Fibroblast of villous mesenchyme (primary cell): ENCODE measurements around the gene SHC1. TPM values are rescaled to one million over a fixed set of nuclear protein-coding genes. Genes with fewer than 3 reads are reported as not detected.
A peak's percentile ranks its signal among the peaks of the same experiment; 100 is the strongest.

Source experiments
- DNase-seq: peaks from one replicate; pipeline ENCODE4 v3.0.0-alpha.2; 2010; ENCODE audit warnings: low read depth
- H3K4me3 ChIP-seq: 2 replicates; pipeline ENCODE4 v1.5.1; 2011; ENCODE audit warnings: low read depth, mild to moderate bottlenecking, low read length
- CTCF ChIP-seq: IDR thresholded peaks from 2 replicates; pipeline ENCODE4 v1.5.1; 2012; ENCODE audit warnings: low read depth, mild to moderate bottlenecking, low read length; ENCODE audit not compliant: insufficient read depth
- total RNA-seq: library from RNA; depleted of rRNA; stranded (reverse); fragments of >200 nt; gene quantifications from 2 replicates; pipeline ENCODE4 v1.2.3, GENCODE V29; 2012

SHC1 gene
- total RNA-seq, 1 donor: 330 TPM

GRCh38 chr1:154944401-154945159, 26.0 kb downstream of the SHC1 start:
- TF ChIP-seq CTCF: no peak
- H3K4me3 ChIP-seq: no peak overlapping the region
- no peak for DNase-seq

GRCh38 chr1:154943649-154944400, 26.7 kb downstream of the SHC1 start:
- peak; percentile 45 for DNase-seq
- peak; percentile 77 for TF ChIP-seq CTCF

GRCh38 chr1:154941333-154942013, 29.1 kb downstream of the SHC1 start:
- no peak overlapping the region for H3K4me3 ChIP-seq
- peak; percentile 5 for DNase-seq
- TF ChIP-seq CTCF: no peak

More at GRCh38 chr1:154943649-154944400, 26.7 kb downstream of the SHC1 start:
- no peak overlapping the region for H3K4me3 ChIP-seq

GRCh38 chr1:154940651-154941194, 29.8 kb downstream of the SHC1 start:
- TF ChIP-seq CTCF: no peak
- no peak overlapping the region for H3K4me3 ChIP-seq
- DNase-seq: no peak

GRCh38 chr1:154940213-154940560, 30.4 kb downstream of the SHC1 start:
- no peak overlapping the region for H3K4me3 ChIP-seq
- no peak for DNase-seq
- no peak for TF ChIP-seq CTCF

GRCh38 chr1:154938604-154939399, 31.7 kb downstream of the SHC1 start:
- no peak overlapping the region for H3K4me3 ChIP-seq
- DNase-seq: no peak
- TF ChIP-seq CTCF: no peak
